GM12878 (cell line): ENCODE results near the gene B3GALT6. TPM values are rescaled to one million over a fixed set of nuclear protein-coding genes. Genes with fewer than 3 reads are reported as not detected.
A peak's percentile ranks its signal among the peaks of the same experiment; 100 is the strongest.

Experiments
- ATAC-seq: fragments of 200-7000 bp; cut with Tn5 transposase; 3 replicates; pipeline ENCODE4 v1.9.1; 2020; ENCODE audit warnings: mild to moderate bottlenecking, moderate library complexity
- BruUV-seq: library from RNA; stranded (reverse); fragments of 400-500 nt; replicated peaks from 2 replicates; lab custom pipeline; 2021; lab: Mats Ljungman, UMichigan
- CTCF ChIA-PET: fragments of 300-600 bp; sonication (Branson Sonifier 250); formaldehyde crosslinking; extraction: SDS; loops from one replicate; lab custom pipeline; 2021; ENCODE audit warnings: inconsistent platforms; lab: Yijun Ruan, JAX
- POLR2A ChIA-PET: fragments of 350-600 bp; formaldehyde crosslinking; extraction: SDS; loops from one replicate; lab custom pipeline; 2021; ENCODE audit warnings: inconsistent platforms; lab: Charles Lee
- RAD21 ChIA-PET: fragments of 300-600 bp; sonication (Branson Sonifier 250); formaldehyde crosslinking; loops from one replicate; lab custom pipeline; 2023; ENCODE audit warnings: antibody characterized with exemption; ENCODE audit not compliant: unreplicated experiment; lab: Charles Lee
- SMC1A ChIA-PET: fragments of 300-600 bp; sonication (Branson Sonifier 250); formaldehyde crosslinking; loops from one replicate; lab custom pipeline; 2023; ENCODE audit not compliant: unreplicated experiment, uncharacterized antibody; lab: Charles Lee
- DNase-seq: peaks from one replicate; pipeline ENCODE4 v3.0.0-alpha.2; 2011; ENCODE audit warnings: low read depth, low spot score
- FAIRE-seq: peaks from 3 replicates; lab custom pipeline; 2011; peaks lifted over from hg19 to GRCh38; lab: Jason Lieb, UNC
- H2AFZ ChIP-seq: 2 replicates; pipeline ENCODE4 v1.6.0; 2011; ENCODE audit warnings: low read depth, low read length, control low read depth; ENCODE audit not compliant: control insufficient read depth
- H3K27ac ChIP-seq: 2 replicates; pipeline ENCODE4 v1.5.1; 2011; ENCODE audit warnings: control low read depth; ENCODE audit not compliant: control insufficient read depth, insufficient read depth
- H3K27me3 ChIP-seq, 2 experiments: replicated peaks in 1 of 2; 2 replicates each; pipeline versions ENCODE4 v1.6.0 to v1.6.1; 2011; ENCODE audit warnings: low read length in 1 of 2; ENCODE audit not compliant: control insufficient read depth in 2 of 2, insufficient read depth in 2 of 2
- H3K36me3 ChIP-seq, 2 experiments: 2 replicates each; pipeline ENCODE4 v1.5.1; 2011; ENCODE audit warnings: low read length in 1 of 2; ENCODE audit not compliant: control insufficient read depth in 2 of 2, insufficient read depth in 2 of 2
- H3K4me1 ChIP-seq: 2 replicates; pipeline ENCODE4 v1.6.1; 2011; ENCODE audit warnings: mild to moderate bottlenecking, low read length, moderate library complexity, mixed read lengths; ENCODE audit not compliant: control insufficient read depth, insufficient read depth
- H3K4me2 ChIP-seq: 2 replicates; pipeline ENCODE4 v1.6.0; 2011; ENCODE audit warnings: control low read depth; ENCODE audit not compliant: control insufficient read depth, insufficient read depth
- H3K4me3 ChIP-seq: fragments of 200-600 bp; sonication (generic); 2 replicates; pipeline ENCODE4 v1.5.1; 2016
- H3K79me2 ChIP-seq: 2 replicates; pipeline ENCODE4 v1.6.0; 2011; ENCODE audit warnings: low read length; ENCODE audit not compliant: control insufficient read depth, insufficient read depth
- H3K9ac ChIP-seq: 2 replicates; pipeline ENCODE4 v1.8.0; 2011; ENCODE audit warnings: low read length, control low read depth, mixed read lengths; ENCODE audit not compliant: control insufficient read depth, insufficient read depth
- H3K9me3 ChIP-seq: replicated peaks from 3 replicates; pipeline ENCODE4 v1.5.1; 2011; ENCODE audit warnings: mild to moderate bottlenecking, low read length; ENCODE audit not compliant: control insufficient read depth, insufficient read depth
- H4K20me1 ChIP-seq: 2 replicates; pipeline ENCODE4 v1.6.0; 2011; ENCODE audit not compliant: control insufficient read depth, insufficient read depth
- ASH2L ChIP-seq: fragments of 300-600, 200-600 bp; sonication (generic); IDR thresholded peaks from 2 replicates; pipeline ENCODE4 v1.6.1; 2017; ENCODE audit warnings: low read depth, mild to moderate bottlenecking, borderline replicate concordance
- EGR1 ChIP-seq, 2 experiments: IDR thresholded peaks; 1 replicate in 1 of 2; 2 replicates in 1 of 2; pipeline ENCODE4 v1.6.1; 2011 to 2012; ENCODE audit warnings: low read depth in 2 of 2, low read length in 2 of 2, borderline replicate concordance in 1 of 2, mild to moderate bottlenecking in 1 of 2, moderate library complexity in 1 of 2
- IKZF1 ChIP-seq: fragments of 450-650 bp; conservative IDR thresholded peaks from 2 replicates; pipeline ENCODE4 v1.6.1; 2017; ENCODE audit warnings: antibody characterized with exemption, mild to moderate bottlenecking
- NR2F1 ChIP-seq: fragments of 450-650 bp; conservative IDR thresholded peaks from 2 replicates; pipeline ENCODE4 v1.6.1; 2017; ENCODE audit warnings: mild to moderate bottlenecking
- PAX5 ChIP-seq: IDR thresholded peaks from 2 replicates; pipeline ENCODE4 v1.6.1; 2011; ENCODE audit warnings: low read depth, low read length, borderline replicate concordance
- TBL1XR1 ChIP-seq: IDR thresholded peaks from 2 replicates; pipeline ENCODE4 v1.6.1; 2012; ENCODE audit warnings: low read depth, low read length, improper control_type of control experiment
- ZNF217 ChIP-seq: fragments of 450-650 bp; IDR thresholded peaks from 2 replicates; pipeline ENCODE4 v1.6.1; 2017; ENCODE audit warnings: antibody characterized with exemption, mild to moderate bottlenecking
- ZNF384 ChIP-seq: IDR thresholded peaks from 2 replicates; pipeline ENCODE4 v1.6.1; 2012; ENCODE audit warnings: low read depth, mild to moderate bottlenecking, low read length, improper control_type of control experiment, borderline replicate concordance
- whole genome bisulfite sequencing: methylation state at CpG from one replicate; pipeline ENCODE4 v1.1.6; 2016; ENCODE audit warnings: low lambda C conversion rate; ENCODE audit not compliant: insufficient replicate concordance, insufficient coverage; ENCODE audit errors: missing lambda C conversion rate; 5-methylcytosine and 5-hydroxymethylcytosine counted together
- in situ Hi-C: fragments of 300-500 bp; cut with MboI; formaldehyde crosslinking; loops from 9 replicates; pipeline ENCODE4 v1.14.3; 2018; ENCODE audit warnings: mixed read lengths
- intact Hi-C: fragments of 100-400 bp; cut with micrococcal nuclease; formaldehyde crosslinking; loops from one replicate; pipeline ENCODE4 v1.14.2; 2022; ENCODE audit not compliant: unreplicated experiment
- polyA plus RNA-seq, 11 experiments: library from polyadenylated mRNA; depleted of rRNA in 4 of 11; unstranded in 6 of 11; stranded (reverse) in 5 of 11; fragments of >200 nt; fragmentation: Nextera tagmentation in 4 of 11; fragmentation: Illumina TruSeq in 1 of 11; extraction: Ambion mirVana in 4 of 11; extraction: Trizol in 1 of 11; gene quantifications; 1 replicate in 1 of 11; 2 replicates in 10 of 11; pipeline versions ENCODE4 v1.2.1 to v1.2.3, GENCODE V29; 2011 to 2016; ENCODE audit warnings: inconsistent platforms in 2 of 11, missing spikeins in 2 of 11, low read depth in 1 of 11
- total RNA-seq, 4 experiments: library from RNA; depleted of rRNA in 3 of 4; stranded (reverse); fragments of >200 nt in 3 of 4; fragmentation: Illumina TruSeq in 1 of 4; extraction: Trizol in 1 of 4; gene quantifications; 2 replicates each; pipeline versions ENCODE4 v1.2.1 to v1.2.3, GENCODE V29; 2013 to 2021
- TF ChIP-seq, protein P1 (sequence below), 3 experiments: IDR thresholded peaks in 2 of 3; conservative IDR thresholded peaks in 1 of 3; 2 replicates each; pipeline ENCODE4 v1.5.1; 2011; ENCODE audit warnings: low read depth in 3 of 3, low read length in 3 of 3, mild to moderate bottlenecking in 3 of 3, control low read depth in 2 of 3, moderate library complexity in 2 of 3, inconsistent platforms in 1 of 3, mixed read lengths in 1 of 3; ENCODE audit not compliant: control insufficient read depth in 2 of 3, insufficient read depth in 1 of 3; ENCODE audit errors: extremely low read depth in 1 of 3

The B3GALT6 gene
- total and polyA plus RNA-seq, 10 of the 15 experiments (the other 5 are each of a cell fraction or from before 2014, with no cell fraction given): 0.53 to 20.8 (median 4.5) TPM

DNA sequence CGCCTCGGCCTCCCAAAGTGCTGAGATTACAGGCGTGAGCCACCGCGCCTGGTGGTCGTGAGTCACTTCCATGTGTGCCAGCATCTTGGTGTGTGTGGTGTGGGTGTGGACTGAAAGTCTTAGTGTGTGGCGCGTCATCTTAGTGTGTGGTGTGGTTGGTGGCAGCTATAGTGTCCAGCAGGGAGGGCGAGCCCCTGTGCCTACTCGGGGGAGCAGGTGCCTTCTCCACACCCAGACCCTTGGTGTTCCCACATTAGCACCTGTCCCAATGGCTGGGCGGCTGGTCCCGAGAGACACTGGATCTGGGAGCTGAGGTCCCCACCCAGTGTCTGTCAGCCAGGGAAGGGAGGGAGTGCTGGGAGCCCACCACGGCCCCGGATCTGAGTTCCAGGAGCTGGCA, 51.0 kb downstream of the B3GALT6 start (continued):
- no peak for TF ChIP-seq NR2F1
- TF ChIP-seq ZNF384: no peak

GRCh38 chr1:1283821-1284220, 51.8 kb downstream of the B3GALT6 start:
- H3K4me1 ChIP-seq: no peaks in the 10 kb centered on the region
- H3K27me3 ChIP-seq: no peaks in the 10 kb centered on the region
- intact Hi-C loops: no loop called here
- no peak overlapping the region for H3K4me3 ChIP-seq
- H3K9ac ChIP-seq: no peak overlapping the region
- TF ChIP-seq IKZF1 (0 out of 2 replicates have a peak, but pooled peaks have one; percentile 18), TBL1XR1 (no peak), ASH2L (no peak), ZNF217 (no peak), PAX5 (peak; percentile 65; the same call in 1 of the 2 replicates), EGR1 (IDR thresholded peaks at IDR 0.05; ENCODE audit: borderline replicate concordance in 1 of 2, low read depth in 2 of 2, low read length in 2 of 2) (peak in 1 of 2 experiments; percentile 78; a peak in 2 of 3 replicates)
- TF ChIP-seq, protein P1, sequence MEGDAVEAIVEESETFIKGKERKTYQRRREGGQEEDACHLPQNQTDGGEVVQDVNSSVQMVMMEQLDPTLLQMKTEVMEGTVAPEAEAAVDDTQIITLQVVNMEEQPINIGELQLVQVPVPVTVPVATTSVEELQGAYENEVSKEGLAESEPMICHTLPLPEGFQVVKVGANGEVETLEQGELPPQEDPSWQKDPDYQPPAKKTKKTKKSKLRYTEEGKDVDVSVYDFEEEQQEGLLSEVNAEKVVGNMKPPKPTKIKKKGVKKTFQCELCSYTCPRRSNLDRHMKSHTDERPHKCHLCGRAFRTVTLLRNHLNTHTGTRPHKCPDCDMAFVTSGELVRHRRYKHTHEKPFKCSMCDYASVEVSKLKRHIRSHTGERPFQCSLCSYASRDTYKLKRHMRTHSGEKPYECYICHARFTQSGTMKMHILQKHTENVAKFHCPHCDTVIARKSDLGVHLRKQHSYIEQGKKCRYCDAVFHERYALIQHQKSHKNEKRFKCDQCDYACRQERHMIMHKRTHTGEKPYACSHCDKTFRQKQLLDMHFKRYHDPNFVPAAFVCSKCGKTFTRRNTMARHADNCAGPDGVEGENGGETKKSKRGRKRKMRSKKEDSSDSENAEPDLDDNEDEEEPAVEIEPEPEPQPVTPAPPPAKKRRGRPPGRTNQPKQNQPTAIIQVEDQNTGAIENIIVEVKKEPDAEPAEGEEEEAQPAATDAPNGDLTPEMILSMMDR (IDR thresholded peaks at IDR 0.05 in 2 of 3, conservative IDR thresholded peaks at IDR 0.05 in 1 of 3; ENCODE audit: control insufficient read depth in 2 of 3, extremely low read depth in 1 of 3, insufficient read depth in 1 of 3, low read depth in 3 of 3, low read length in 3 of 3): 0 out of 6 replicates have a peak, but pooled peaks of 1 of the 3 experiments have one; percentile 2
- TF ChIP-seq, all 136 proteins: peak for 4
- SMC1A ChIA-PET: interaction anchor here (1.0 to 1.3 kb wide), 2 partner anchors 8 to 161 kb away, joined by 3 read pairs; no protein-coding TSS in a partner anchor
- WGBS: 7% methylated on average over 4 of the region's 9 CpGs
- no peak for FAIRE-seq
- POLR2A ChIA-PET: no interaction called here
- in situ Hi-C loops: no loop called here
- H3K27ac ChIP-seq: no peak overlapping the region
- CTCF ChIA-PET: no interaction called here
- no peaks in the 10 kb centered on the region for H3K79me2 ChIP-seq
- RAD21 ChIA-PET: no interaction called here
- H3K4me2 ChIP-seq: no peak overlapping the region
- H3K36me3 ChIP-seq: no peaks in the 10 kb centered on the region
- BruUV-seq: no TSS peak
- H4K20me1 ChIP-seq: no peaks in the 10 kb centered on the region
- DNase-seq: peak; percentile 94
- no peaks in the 10 kb centered on the region for H3K9me3 ChIP-seq
- ATAC-seq: peak; percentile 73
- no peak overlapping the region for H2AFZ ChIP-seq

Other genes with a start within 250 kb of the B3GALT6 start
Only the 7 nearest of the 26 such genes appear.
- gene TTLL10, start 58.4 kb upstream of the B3GALT6 start, total RNA-seq (2014; rRNA removed): not detected in 2 replicates
- gene TTLL10, start 58.4 kb upstream of the B3GALT6 start, total RNA-seq (2014; rRNA removed; fragmentation: Illumina TruSeq; extraction: Trizol): not detected in 2 replicates
- gene TTLL10, start 58.4 kb upstream of the B3GALT6 start, total RNA-seq (2021): not detected in 2 replicates
- not detected in 2 replicates for gene TTLL10, start 58.4 kb upstream of the B3GALT6 start, polyA plus RNA-seq (2011; rRNA removed)
- not detected in 2 replicates for gene TTLL10, start 58.4 kb upstream of the B3GALT6 start, polyA plus RNA-seq (2014; fragmentation: Illumina TruSeq; extraction: Trizol)
- gene TTLL10, start 58.4 kb upstream of the B3GALT6 start, polyA plus RNA-seq (2014; fragmentation: Nextera tagmentation; extraction: Ambion mirVana): not detected
- not detected in 2 replicates for gene TTLL10, start 58.4 kb upstream of the B3GALT6 start, polyA plus RNA-seq (2014; rRNA removed)
- not detected for gene TTLL10, start 58.4 kb upstream of the B3GALT6 start, polyA plus RNA-seq (2016; fragmentation: Nextera tagmentation; extraction: Ambion mirVana)
- 4.6 and 4.8 TPM in 2 replicates for gene TNFRSF18, start 25.6 kb upstream of the B3GALT6 start, total RNA-seq (2014; rRNA removed)
- 0.37 and 0.72 TPM in 2 replicates for gene TNFRSF18, start 25.6 kb upstream of the B3GALT6 start, total RNA-seq (2014; rRNA removed; fragmentation: Illumina TruSeq; extraction: Trizol)
- gene TNFRSF18, start 25.6 kb upstream of the B3GALT6 start, total RNA-seq (2021): 6.1 and 6.3 TPM in 2 replicates
- gene TNFRSF18, start 25.6 kb upstream of the B3GALT6 start, polyA plus RNA-seq (2011; rRNA removed): 2.0 and 4.5 TPM in 2 replicates
- 0.53 TPM in 1 of 2 replicates, not detected in the other for gene TNFRSF18, start 25.6 kb upstream of the B3GALT6 start, polyA plus RNA-seq (2014; fragmentation: Illumina TruSeq; extraction: Trizol)
- under 1 TPM in 1 of 2 experiments, not detected in 1; 0.18 TPM for gene TNFRSF18, start 25.6 kb upstream of the B3GALT6 start, polyA plus RNA-seq (2014; fragmentation: Nextera tagmentation; extraction: Ambion mirVana)
- gene TNFRSF18, start 25.6 kb upstream of the B3GALT6 start, polyA plus RNA-seq (2014; rRNA removed): 7.0 and 7.5 TPM in 2 replicates
- 1 to 10 TPM; 1.3 to 1.5 TPM for gene TNFRSF18, start 25.6 kb upstream of the B3GALT6 start, polyA plus RNA-seq (2016; fragmentation: Nextera tagmentation; extraction: Ambion mirVana)
- gene TNFRSF4, start 18.1 kb upstream of the B3GALT6 start, total RNA-seq (2014; rRNA removed): 6.2 and 6.9 TPM in 2 replicates
- 0.51 and 0.67 TPM in 2 replicates for gene TNFRSF4, start 18.1 kb upstream of the B3GALT6 start, total RNA-seq (2014; rRNA removed; fragmentation: Illumina TruSeq; extraction: Trizol)
- 6.1 and 6.5 TPM in 2 replicates for gene TNFRSF4, start 18.1 kb upstream of the B3GALT6 start, total RNA-seq (2021)
- gene TNFRSF4, start 18.1 kb upstream of the B3GALT6 start, polyA plus RNA-seq (2011; rRNA removed): 0.33 TPM in 1 of 2 replicates, not detected in the other
- 0.24 TPM in 1 of 2 replicates, not detected in the other for gene TNFRSF4, start 18.1 kb upstream of the B3GALT6 start, polyA plus RNA-seq (2014; fragmentation: Illumina TruSeq; extraction: Trizol)
- gene TNFRSF4, start 18.1 kb upstream of the B3GALT6 start, polyA plus RNA-seq (2014; fragmentation: Nextera tagmentation; extraction: Ambion mirVana): under 1 TPM in 1 of 2 experiments, not detected in 1; 0.05 TPM
- gene TNFRSF4, start 18.1 kb upstream of the B3GALT6 start, polyA plus RNA-seq (2014; rRNA removed): 6.5 and 7.3 TPM in 2 replicates
- 1 to 10 TPM; 2.5 to 2.8 TPM for gene TNFRSF4, start 18.1 kb upstream of the B3GALT6 start, polyA plus RNA-seq (2016; fragmentation: Nextera tagmentation; extraction: Ambion mirVana)
- 43.1 and 48.7 TPM in 2 replicates for gene SDF4, start 236 bp upstream of the B3GALT6 start, total RNA-seq (2014; rRNA removed)
- 25.8 and 31.8 TPM in 2 replicates for gene SDF4, start 236 bp upstream of the B3GALT6 start, total RNA-seq (2014; rRNA removed; fragmentation: Illumina TruSeq; extraction: Trizol)
- gene SDF4, start 236 bp upstream of the B3GALT6 start, total RNA-seq (2021): 92.2 and 97.2 TPM in 2 replicates
- 16.4 and 28.8 TPM in 2 replicates for gene SDF4, start 236 bp upstream of the B3GALT6 start, polyA plus RNA-seq (2011; rRNA removed)
- 5.9 and 27.2 TPM in 2 replicates for gene SDF4, start 236 bp upstream of the B3GALT6 start, polyA plus RNA-seq (2014; fragmentation: Illumina TruSeq; extraction: Trizol)
- gene SDF4, start 236 bp upstream of the B3GALT6 start, polyA plus RNA-seq (2014; fragmentation: Nextera tagmentation; extraction: Ambion mirVana): 1 to 10 TPM in 1 of 2 experiments, under 1 TPM in 1; 0.44 to 2.0 TPM
- gene SDF4, start 236 bp upstream of the B3GALT6 start, polyA plus RNA-seq (2014; rRNA removed): 51.5 and 65.0 TPM in 2 replicates
- 10 to 100 TPM; 78.5 to 87.8 TPM for gene SDF4, start 236 bp upstream of the B3GALT6 start, polyA plus RNA-seq (2016; fragmentation: Nextera tagmentation; extraction: Ambion mirVana)
- 0.17 and 0.76 TPM in 2 replicates for gene C1QTNF12, start 14.5 kb downstream of the B3GALT6 start, total RNA-seq (2014; rRNA removed)
- gene C1QTNF12, start 14.5 kb downstream of the B3GALT6 start, total RNA-seq (2014; rRNA removed; fragmentation: Illumina TruSeq; extraction: Trizol): 0.37 TPM in 1 of 2 replicates, not detected in the other
- gene C1QTNF12, start 14.5 kb downstream of the B3GALT6 start, total RNA-seq (2021): 0.96 and 1.0 TPM in 2 replicates
- gene C1QTNF12, start 14.5 kb downstream of the B3GALT6 start, polyA plus RNA-seq (2011; rRNA removed): not detected in 2 replicates
- not detected in 2 replicates for gene C1QTNF12, start 14.5 kb downstream of the B3GALT6 start, polyA plus RNA-seq (2014; fragmentation: Illumina TruSeq; extraction: Trizol)
- under 1 TPM in 1 of 2 experiments, not detected in 1; 0.31 TPM for gene C1QTNF12, start 14.5 kb downstream of the B3GALT6 start, polyA plus RNA-seq (2014; fragmentation: Nextera tagmentation; extraction: Ambion mirVana)
- 0.50 and 0.84 TPM in 2 replicates for gene C1QTNF12, start 14.5 kb downstream of the B3GALT6 start, polyA plus RNA-seq (2014; rRNA removed)
- gene C1QTNF12, start 14.5 kb downstream of the B3GALT6 start, polyA plus RNA-seq (2016; fragmentation: Nextera tagmentation; extraction: Ambion mirVana): under 1 TPM in 1 of 2 experiments, not detected in 1; 0.20 TPM
- 45.6 and 55.4 TPM in 2 replicates for gene UBE2J2, start 41.6 kb downstream of the B3GALT6 start, total RNA-seq (2014; rRNA removed)
- 28.3 and 33.5 TPM in 2 replicates for gene UBE2J2, start 41.6 kb downstream of the B3GALT6 start, total RNA-seq (2014; rRNA removed; fragmentation: Illumina TruSeq; extraction: Trizol)
- 52.0 and 57.1 TPM in 2 replicates for gene UBE2J2, start 41.6 kb downstream of the B3GALT6 start, total RNA-seq (2021)
- gene UBE2J2, start 41.6 kb downstream of the B3GALT6 start, polyA plus RNA-seq (2011; rRNA removed): 24.3 and 27.0 TPM in 2 replicates
- gene UBE2J2, start 41.6 kb downstream of the B3GALT6 start, polyA plus RNA-seq (2014; fragmentation: Illumina TruSeq; extraction: Trizol): 38.3 and 43.1 TPM in 2 replicates
- 1 to 10 TPM in 1 of 2 experiments, under 1 TPM in 1; 0.72 to 3.5 TPM for gene UBE2J2, start 41.6 kb downstream of the B3GALT6 start, polyA plus RNA-seq (2014; fragmentation: Nextera tagmentation; extraction: Ambion mirVana)
- gene UBE2J2, start 41.6 kb downstream of the B3GALT6 start, polyA plus RNA-seq (2014; rRNA removed): 63.0 and 65.0 TPM in 2 replicates
- 10 to 100 TPM; 70.3 to 70.5 TPM for gene UBE2J2, start 41.6 kb downstream of the B3GALT6 start, polyA plus RNA-seq (2016; fragmentation: Nextera tagmentation; extraction: Ambion mirVana)
- gene SCNN1D, start 48.2 kb downstream of the B3GALT6 start, total RNA-seq (2014; rRNA removed): 0.60 and 0.85 TPM in 2 replicates
- 0.13 and 0.41 TPM in 2 replicates for gene SCNN1D, start 48.2 kb downstream of the B3GALT6 start, total RNA-seq (2014; rRNA removed; fragmentation: Illumina TruSeq; extraction: Trizol)
- gene SCNN1D, start 48.2 kb downstream of the B3GALT6 start, total RNA-seq (2021): 1.9 and 2.3 TPM in 2 replicates
- gene SCNN1D, start 48.2 kb downstream of the B3GALT6 start, polyA plus RNA-seq (2011; rRNA removed): 0.10 and 0.18 TPM in 2 replicates
- 0.06 TPM in 1 of 2 replicates, not detected in the other for gene SCNN1D, start 48.2 kb downstream of the B3GALT6 start, polyA plus RNA-seq (2014; fragmentation: Illumina TruSeq; extraction: Trizol)
- under 1 TPM in 1 of 2 experiments, not detected in 1; 0.07 TPM for gene SCNN1D, start 48.2 kb downstream of the B3GALT6 start, polyA plus RNA-seq (2014; fragmentation: Nextera tagmentation; extraction: Ambion mirVana)
- 2.0 and 2.3 TPM in 2 replicates for gene SCNN1D, start 48.2 kb downstream of the B3GALT6 start, polyA plus RNA-seq (2014; rRNA removed)
- under 1 TPM; 0.11 to 0.62 TPM for gene SCNN1D, start 48.2 kb downstream of the B3GALT6 start, polyA plus RNA-seq (2016; fragmentation: Nextera tagmentation; extraction: Ambion mirVana)